GM10248 (cell line): ENCODE data around the gene RIPPLY3.

Experiments used
- CTCF ChIA-PET: fragments of 300-600 bp; sonication (Branson Sonifier 250); formaldehyde crosslinking; extraction: SDS; loops from one replicate; lab custom pipeline; 2021; ENCODE audit warnings: antibody characterized with exemption; lab: Yijun Ruan, JAX
- POLR2A ChIA-PET: fragments of 350-650 bp; sonication (Branson Sonifier 250); formaldehyde crosslinking; extraction: SDS; loops from one replicate; lab custom pipeline; 2020; ENCODE audit warnings: antibody characterized with exemption; lab: Yijun Ruan, JAX
- DNase-seq: peaks from one replicate; pipeline ENCODE4 v3.0.0; 2012; ENCODE audit errors: extremely low spot score
- TF ChIP-seq, protein P1 (sequence below): IDR thresholded peaks from 2 replicates; pipeline ENCODE4 v1.5.1; 2012; ENCODE audit warnings: mild to moderate bottlenecking, low read depth; ENCODE audit errors: extremely low read depth, missing control alignments, control extremely low read depth

The RIPPLY3 gene

DNA sequence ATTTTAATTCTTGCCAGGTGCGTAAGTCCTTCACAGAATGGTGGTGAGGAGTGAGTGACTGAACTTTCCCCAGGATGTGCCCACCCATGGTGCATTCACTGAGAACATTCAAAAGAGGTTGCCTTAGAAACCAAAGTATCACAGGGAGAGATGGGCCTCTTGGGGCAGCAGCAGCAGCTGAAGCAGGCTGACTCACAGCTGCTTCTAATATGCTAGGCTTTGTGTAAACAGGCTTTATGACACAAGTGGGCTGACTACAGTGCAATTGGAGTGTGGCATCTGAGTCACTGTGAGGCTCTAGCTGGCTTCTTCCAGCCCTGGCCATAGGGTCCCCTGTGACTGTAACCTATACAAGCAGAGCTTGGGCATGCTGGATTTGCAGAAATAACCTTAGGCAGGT, 53.8 kb downstream of the RIPPLY3 start:
- CTCF ChIA-PET, result no interaction called here
- no peak for DNase-seq
- TF ChIP-seq, protein P1, sequence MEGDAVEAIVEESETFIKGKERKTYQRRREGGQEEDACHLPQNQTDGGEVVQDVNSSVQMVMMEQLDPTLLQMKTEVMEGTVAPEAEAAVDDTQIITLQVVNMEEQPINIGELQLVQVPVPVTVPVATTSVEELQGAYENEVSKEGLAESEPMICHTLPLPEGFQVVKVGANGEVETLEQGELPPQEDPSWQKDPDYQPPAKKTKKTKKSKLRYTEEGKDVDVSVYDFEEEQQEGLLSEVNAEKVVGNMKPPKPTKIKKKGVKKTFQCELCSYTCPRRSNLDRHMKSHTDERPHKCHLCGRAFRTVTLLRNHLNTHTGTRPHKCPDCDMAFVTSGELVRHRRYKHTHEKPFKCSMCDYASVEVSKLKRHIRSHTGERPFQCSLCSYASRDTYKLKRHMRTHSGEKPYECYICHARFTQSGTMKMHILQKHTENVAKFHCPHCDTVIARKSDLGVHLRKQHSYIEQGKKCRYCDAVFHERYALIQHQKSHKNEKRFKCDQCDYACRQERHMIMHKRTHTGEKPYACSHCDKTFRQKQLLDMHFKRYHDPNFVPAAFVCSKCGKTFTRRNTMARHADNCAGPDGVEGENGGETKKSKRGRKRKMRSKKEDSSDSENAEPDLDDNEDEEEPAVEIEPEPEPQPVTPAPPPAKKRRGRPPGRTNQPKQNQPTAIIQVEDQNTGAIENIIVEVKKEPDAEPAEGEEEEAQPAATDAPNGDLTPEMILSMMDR, result no peak
- POLR2A ChIA-PET, result no interaction called here

DNA sequence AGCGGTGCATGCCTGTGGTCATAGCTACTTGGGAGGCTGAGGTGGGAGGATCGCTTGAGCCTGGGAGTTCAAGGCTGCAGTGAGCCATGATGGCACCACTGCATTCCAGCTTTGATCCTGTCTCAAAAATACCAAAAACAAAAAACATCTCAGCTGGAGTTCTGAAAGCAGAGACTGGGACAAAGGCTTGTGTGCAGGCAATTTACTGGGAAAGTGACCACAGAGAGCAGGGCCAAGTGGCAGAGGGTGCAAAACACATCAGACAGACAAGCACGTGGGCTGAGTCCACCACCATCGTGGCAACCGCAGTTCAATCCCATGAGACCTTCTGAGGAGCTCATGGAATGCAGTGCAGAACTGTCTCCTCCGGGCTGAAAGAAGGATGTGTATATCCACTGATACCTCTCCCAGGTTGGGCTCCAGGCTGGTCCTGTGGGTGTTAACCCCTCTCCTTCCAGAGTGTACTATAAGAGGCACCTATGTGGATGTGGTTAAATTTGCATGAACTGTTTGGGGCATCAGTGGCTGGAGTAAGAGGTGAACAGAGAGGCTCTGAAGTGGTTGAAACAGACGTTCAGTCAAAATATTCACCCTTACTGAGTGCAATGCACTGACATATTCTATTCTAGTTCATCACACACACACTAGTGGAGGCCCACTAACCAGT, 55.6 kb downstream of the RIPPLY3 start:
- no peak for DNase-seq
- TF ChIP-seq, protein P1, result no peak
- ChIA-PET POLR2A (no interaction called here), CTCF (interaction anchor here (1.3 kb wide), 1 partner anchor 9 kb away, joined by 5 read pairs; no protein-coding TSS in a partner anchor)

- ChIA-PET CTCF (interaction anchor here (1.3 kb wide), 1 partner anchor 8 kb away, joined by 5 read pairs; no protein-coding TSS in a partner anchor), POLR2A (no interaction called here)
These were observed 56.1 kb downstream of the RIPPLY3 start for GRCh38 chr21:37062593-37062935.

DNA sequence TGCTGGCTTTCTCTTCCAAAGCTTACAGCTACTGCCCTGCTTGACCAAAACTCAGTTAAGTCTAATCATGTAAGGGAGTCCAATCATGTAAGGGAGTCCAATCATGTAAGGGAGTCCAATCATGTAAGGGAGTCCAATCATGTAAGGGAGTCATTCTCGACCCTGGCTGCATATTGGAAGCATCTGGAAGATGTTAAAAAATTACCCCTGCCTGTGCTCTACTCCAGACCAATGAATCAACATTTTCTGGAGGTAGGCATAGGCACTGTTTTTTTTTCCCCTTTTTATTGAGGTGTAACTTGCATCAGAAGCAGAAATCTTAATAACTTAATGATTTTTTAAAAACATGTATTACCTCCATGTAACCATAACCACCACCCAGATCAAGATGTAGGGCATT, 56.9 kb downstream of the RIPPLY3 start:
- TF ChIP-seq, protein P1, result no peak
- CTCF ChIA-PET, result no interaction called here

More at GRCh38 chr21:37062593-37062935, 56.1 kb downstream of the RIPPLY3 start:
- TF ChIP-seq, protein P1, result no peak
- no peak for DNase-seq

GRCh38 chr21:37064841-37065240, 58.3 kb downstream of the RIPPLY3 start:
- ChIA-PET POLR2A (no interaction called here), CTCF (no interaction called here)
- DNase-seq, result no peak
- TF ChIP-seq, protein P1, result no peak

More for the DNA sequence above, 56.9 kb downstream of the RIPPLY3 start:
- no peak for DNase-seq
- POLR2A ChIA-PET, result no interaction called here

DNA sequence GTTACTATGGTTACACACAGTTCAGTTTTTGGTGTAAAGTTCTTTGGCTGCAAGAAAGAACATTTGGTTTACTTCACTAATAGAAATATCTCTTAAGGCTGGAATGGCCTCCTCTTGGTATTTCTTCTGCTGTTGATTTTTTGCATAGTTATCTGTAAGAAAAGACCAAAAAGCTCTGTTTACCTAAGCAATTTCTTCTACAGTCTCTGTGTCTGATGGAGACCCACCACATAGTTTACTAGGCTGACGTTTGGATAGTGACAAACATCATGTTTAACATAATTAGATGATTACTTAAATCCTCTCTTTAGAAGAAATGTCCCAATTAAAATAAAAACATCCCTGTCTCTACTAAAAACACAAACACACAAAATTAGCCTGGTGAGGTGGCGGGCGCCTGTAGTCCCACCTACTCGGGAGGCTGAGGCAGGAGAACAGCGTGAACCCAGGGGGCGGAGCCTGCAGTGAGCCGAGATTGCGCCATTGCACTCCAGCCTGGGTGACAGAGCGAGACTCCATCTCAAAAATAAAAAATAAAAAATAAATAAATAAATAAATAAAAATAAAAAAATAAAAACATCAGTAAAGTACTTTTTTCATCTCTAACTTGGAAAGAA, 59.2 kb downstream of the RIPPLY3 start:
- DNase-seq, result no peak
- ChIA-PET CTCF (no interaction called here), POLR2A (no interaction called here)
- TF ChIP-seq, protein P1, result no peak
